ENCODE data around the gene DIP2C.
"Not testable (repeated sequence)": the region's sequence is repeated elsewhere in the genome, so short reads cannot be mapped to it uniquely, and the experiment has no call there.

Gene DIP2C

GRCh38 chr10:310371-310770 is 379.1 kb downstream of the DIP2C start:
- DNase-seq: no peak

- no peak for DNase-seq
Observed at GRCh38 chr10:308572-309085, 380.8 kb downstream of the DIP2C start.

DNA sequence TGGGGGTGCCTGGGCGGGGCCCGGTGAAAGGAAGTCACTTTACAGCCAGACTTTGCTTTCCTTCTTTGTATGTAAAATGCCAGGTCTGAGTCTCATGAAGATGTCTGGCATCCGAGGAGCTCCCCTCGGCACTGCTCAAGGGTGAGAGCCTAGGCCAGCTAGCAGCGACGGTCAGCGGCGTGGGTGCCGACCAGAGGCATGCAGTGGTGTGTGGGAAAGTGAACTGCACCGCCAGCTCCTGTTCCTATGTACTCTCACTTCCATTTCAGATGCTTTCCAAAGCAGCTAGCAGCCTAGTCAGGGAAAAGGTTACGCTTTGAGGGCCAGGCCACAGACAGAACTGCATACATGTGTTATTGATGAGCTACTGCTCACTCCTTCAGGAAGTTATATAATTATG is 381.4 kb downstream of the DIP2C start:
- DNase-seq: no peak

DNA sequence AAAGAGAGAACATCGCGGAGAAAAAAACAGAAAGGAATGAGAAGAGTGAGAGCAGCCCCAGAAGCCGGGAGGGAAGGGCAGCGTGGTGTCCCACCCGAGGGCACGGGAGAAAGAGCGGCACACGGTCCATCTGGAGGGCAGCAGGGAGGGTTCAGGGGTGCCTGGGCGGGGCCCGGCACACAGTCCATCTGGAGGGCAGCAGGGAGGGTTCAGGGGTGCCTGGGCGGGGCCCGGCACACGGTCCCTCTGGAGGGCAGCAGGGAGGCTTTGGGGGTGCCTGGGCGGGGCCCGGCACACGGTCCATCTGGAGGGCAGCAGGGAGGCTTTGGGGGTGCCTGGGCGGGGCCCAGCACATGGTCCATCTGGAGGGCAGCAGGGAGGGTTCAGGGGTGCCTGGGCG is 381.8 kb downstream of the DIP2C start:
- no peak for DNase-seq

DNA sequence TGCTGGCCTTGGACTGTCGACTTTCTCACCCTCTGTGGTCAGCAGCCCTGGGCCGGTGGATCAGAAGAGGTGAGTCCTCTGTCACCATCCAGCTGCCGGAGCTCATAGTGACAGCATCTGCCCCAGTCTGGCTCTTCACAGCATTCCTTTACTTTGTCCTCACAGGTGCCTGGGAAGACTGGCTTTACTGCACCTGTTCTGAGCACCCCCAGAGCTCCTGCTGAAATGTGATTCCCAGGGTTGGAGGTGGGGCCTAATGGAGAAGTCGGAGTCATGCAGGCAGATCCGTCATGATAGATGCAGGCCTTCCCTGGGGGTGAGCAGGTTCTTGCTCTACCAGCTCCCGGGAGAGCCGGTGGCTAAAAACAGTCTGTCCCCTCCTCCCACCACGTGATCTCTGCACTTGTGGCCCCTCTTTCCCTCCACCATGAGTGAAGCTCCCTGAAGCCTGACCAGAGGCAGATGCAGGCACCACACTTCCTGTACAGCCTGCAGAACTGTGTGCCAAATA is 382.7 kb downstream of the DIP2C start:
- DNase-seq: no peak

DNA sequence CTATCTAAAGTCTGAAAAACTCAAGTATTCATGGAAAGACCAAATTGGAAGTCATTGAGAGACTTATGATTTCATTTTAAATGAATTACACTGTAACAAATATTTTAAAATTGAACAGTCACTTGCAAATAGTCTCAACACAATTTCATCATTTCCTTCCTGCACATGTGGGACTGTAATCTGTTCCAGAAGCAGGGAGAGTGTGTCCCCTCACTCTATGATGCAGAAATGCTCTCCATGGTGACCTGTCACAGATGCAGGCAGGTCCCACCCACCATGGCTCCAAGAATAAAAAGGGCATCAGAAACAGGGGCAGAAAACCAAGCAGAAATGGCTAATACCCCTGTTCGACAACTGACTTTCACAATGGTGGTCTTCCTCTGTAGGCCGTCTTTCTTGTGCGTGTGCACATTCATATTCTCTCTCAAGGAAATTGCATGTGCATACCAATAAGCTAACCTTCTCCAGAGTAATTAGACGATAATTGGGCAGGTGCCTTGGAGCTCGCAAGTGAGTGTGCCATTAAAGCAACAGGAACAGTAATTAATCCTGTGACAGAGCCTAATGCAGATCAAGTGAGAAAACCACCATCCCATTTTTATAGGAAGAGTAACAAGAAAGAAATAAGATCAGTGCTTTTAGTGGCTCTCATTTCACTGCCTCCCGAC is 383.3 kb downstream of the DIP2C start:
- DNase-seq: no peak

- no peak for DNase-seq
Observed at GRCh38 chr10:305034-305433, 384.4 kb downstream of the DIP2C start.

- DNase-seq: no peak
Observed at GRCh38 chr10:301536-301935, 387.9 kb downstream of the DIP2C start.

DNA sequence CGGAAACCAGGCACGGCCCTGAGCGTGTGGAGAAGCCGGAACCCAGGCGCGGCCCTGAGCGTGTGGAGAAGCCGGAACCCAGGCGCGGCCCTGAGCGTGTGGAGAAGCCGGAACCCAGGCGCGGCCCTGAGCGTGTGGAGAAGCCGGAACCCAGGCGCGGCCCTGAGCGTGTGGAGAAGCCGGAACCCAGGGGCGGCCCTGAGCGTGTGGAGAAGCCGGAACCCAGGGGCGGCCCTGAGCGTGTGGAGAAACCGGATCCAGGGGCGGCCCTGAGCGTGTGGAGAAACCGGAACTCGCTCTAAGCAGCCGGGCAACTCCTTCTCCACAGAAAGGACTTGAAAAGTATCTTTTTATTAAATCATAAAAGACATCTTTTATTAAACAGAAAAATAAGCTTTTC is 388.9 kb downstream of the DIP2C start:
- not testable (repeated sequence) for DNase-seq

DNA sequence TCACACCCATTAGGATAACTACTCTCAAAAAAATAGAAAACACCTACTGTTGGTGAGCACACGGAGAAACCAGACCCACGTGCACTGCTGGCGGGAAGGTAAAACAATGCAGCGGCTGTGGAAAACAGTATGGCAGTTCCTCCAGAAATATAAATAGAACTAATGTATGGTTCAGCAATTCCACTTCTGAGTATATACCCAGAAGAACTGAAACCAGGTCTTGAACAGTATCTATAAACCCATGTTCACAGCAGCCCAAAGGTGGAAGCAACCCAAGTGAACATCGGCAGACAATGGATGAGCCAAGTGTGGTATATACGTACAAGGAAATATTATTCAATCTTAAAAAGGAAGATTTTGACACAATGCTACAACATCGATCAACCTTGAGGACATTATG is 389.5 kb downstream of the DIP2C start:
- no peak for DNase-seq

GRCh38 chr10:299512-299911 is 390.0 kb downstream of the DIP2C start:
- no peak for DNase-seq

- DNase-seq: no peak
Observed at GRCh38 chr10:298033-298432, 391.4 kb downstream of the DIP2C start.

DNA sequence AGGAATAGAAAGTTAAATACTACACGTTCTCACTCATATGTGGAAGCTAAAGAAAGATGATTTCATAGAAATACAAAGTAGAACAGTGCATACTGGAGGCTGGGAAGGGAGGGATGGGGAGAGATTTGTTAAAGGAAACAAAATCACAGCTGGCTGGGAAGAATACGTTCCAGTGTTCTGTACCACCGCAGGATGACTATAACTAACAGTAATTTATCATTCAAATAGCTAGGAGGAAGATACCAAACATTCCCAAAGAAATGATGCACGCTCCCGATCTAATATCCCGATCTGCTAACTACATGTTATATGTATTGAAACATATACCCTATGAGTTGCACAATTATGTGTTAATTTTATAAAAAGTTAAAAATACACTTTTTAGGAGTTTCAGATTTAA is 391.9 kb downstream of the DIP2C start:
- DNase-seq: no peak

DNA sequence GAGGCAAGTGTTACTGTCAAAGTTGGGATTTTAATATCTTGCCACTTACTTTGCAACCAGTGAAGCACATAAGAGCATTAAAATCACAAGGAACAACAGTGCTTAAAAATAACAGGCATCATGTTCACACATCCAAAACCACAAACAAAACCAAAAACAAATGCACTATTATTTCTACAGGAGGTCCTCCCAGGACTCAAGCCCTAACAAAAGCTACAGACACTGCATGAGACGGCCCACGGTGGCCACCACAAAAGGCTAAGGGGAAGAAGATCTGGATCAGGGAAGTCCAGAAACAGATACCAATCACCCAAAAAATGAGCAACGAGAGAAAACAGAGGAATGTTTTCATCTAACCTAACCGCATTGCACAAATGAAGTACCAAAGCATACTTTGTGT is 395.8 kb downstream of the DIP2C start:
- no peak for DNase-seq

- DNase-seq: no peak
Observed at GRCh38 chr10:290026-290725, 399.3 kb downstream of the DIP2C start.

DNA sequence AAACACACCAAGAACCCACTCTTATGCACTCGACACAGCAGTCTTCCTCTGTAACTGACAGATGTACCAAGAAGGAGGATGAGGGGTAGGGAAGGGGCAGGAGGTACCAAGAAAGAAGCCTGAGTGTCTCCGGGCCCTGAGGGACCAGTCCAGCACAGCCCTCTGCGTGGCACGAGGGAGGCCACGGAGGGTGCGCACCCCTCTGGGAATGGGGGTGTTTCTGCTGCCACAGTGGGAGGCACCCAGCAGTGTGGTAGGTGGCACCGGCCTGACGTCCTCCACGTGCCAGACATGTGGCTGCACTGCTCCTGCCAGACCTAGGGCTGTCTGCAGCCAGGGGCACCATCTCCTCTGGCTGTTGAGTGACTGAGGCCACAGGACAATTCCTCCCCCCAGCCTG is 399.9 kb downstream of the DIP2C start:
- DNase-seq: no peak

GRCh38 chr10:288316-289200 is 400.9 kb downstream of the DIP2C start:
- no peak for DNase-seq

- no peak for DNase-seq
Observed at GRCh38 chr10:287814-288213, 401.7 kb downstream of the DIP2C start.

- no peak for DNase-seq
Observed at GRCh38 chr10:287026-287709, 402.3 kb downstream of the DIP2C start.

- DNase-seq: no peak
Observed at GRCh38 chr10:285216-285615, 404.3 kb downstream of the DIP2C start.

- no peak for DNase-seq
Observed at GRCh38 chr10:283916-284356, 405.5 kb downstream of the DIP2C start.

- DNase-seq: no peak
Observed at GRCh38 chr10:283140-283479, 406.4 kb downstream of the DIP2C start.
